ENCODE data around the gene MTTP.

- TF ChIP-seq CTCF (IDR thresholded peaks at IDR 0.05): no peak
- no peak for TF ChIP-seq ZFX (IDR thresholded peaks at IDR 0.05; ENCODE audit: borderline replicate concordance)
These were observed 10.9 kb downstream of the MTTP start for GRCh38 chr4:99585516-99585915.
